GM12874 (cell line): Measurements from ENCODE around the gene NR2F6.

ENCODE experiments used
- CTCF ChIP-seq: IDR thresholded peaks from 2 replicates; pipeline ENCODE4 v1.5.1; 2011; ENCODE audit warnings: low read depth, mild to moderate bottlenecking, control low read depth, low read length, moderate library complexity; ENCODE audit not compliant: insufficient read depth

The NR2F6 gene

GRCh38 chr19:17248011-17248776 lies 2.5 kb upstream of the NR2F6 start:
- no peak for TF ChIP-seq CTCF

- TF ChIP-seq CTCF, result no peak
These were observed 1.1 kb upstream of the NR2F6 start for GRCh38 chr19:17246681-17247425.

- TF ChIP-seq CTCF, result no peak
These were observed 843 bp downstream of the NR2F6 start for GRCh38 chr19:17244618-17245534.

- TF ChIP-seq CTCF, result no peak
These were observed 1.7 kb downstream of the NR2F6 start for GRCh38 chr19:17243830-17244617.

- no peak for TF ChIP-seq CTCF
These were observed 2.4 kb downstream of the NR2F6 start for GRCh38 chr19:17243211-17243829.

- TF ChIP-seq CTCF, result no peak
These were observed 3.1 kb downstream of the NR2F6 start for GRCh38 chr19:17242431-17243208.
